Measurements from ENCODE around the gene LARP6. TPM values are rescaled to one million over a fixed set of nuclear protein-coding genes. Genes with fewer than 3 reads are reported as not detected.
A peak's percentile ranks its signal among the peaks of the same experiment; 100 is the strongest.
"Not testable (repeated sequence)": the region's sequence is repeated elsewhere in the genome, so short reads cannot be mapped to it uniquely, and the experiment has no call there.

Gene LARP6
- polyA plus RNA-seq, 2 of the 4 experiments (the other 2 are of a cell fraction) = 57.2 to 158 TPM

GRCh38 chr15:70810916-70811578 is 42.9 kb downstream of the LARP6 start:
- WGBS (ENCODE audit: missing lambda C conversion rate) = 87% methylated on average over 9 of the region's 9 CpGs
- POLR2A ChIA-PET = interaction anchor here (0.6 to 0.8 kb wide), 2 partner anchors 49 to 120 kb away, joined by 3 to 4 read pairs; no protein-coding TSS in a partner anchor

GRCh38 chr15:70806992-70807712 is 46.8 kb downstream of the LARP6 start:
- TF ChIP-seq HOXB5 (CRISPR knock-in tag; IDR thresholded peaks at IDR 0.05) (no peak), MAZ (IDR thresholded peaks at IDR 0.05; ENCODE audit: borderline replicate concordance, low read depth, low read length) (no peak), EP300 (IDR thresholded peaks at IDR 0.05) (no peak), ELK1 (IDR thresholded peaks at IDR 0.05; ENCODE audit: low read depth, low read length) (no peak), GATA3 (IDR thresholded peaks at IDR 0.05; ENCODE audit: borderline replicate concordance) (no peak), ZNF302 (CRISPR knock-in tag; IDR thresholded peaks at IDR 0.05) (no peak), CEBPB (IDR thresholded peaks at IDR 0.05) (no peak), TFCP2L1 (CRISPR knock-in tag; IDR thresholded peaks at IDR 0.05) (no peak), BCL3 (IDR thresholded peaks at IDR 0.05) (no peak), RNF2 (IDR thresholded peaks at IDR 0.05; ENCODE audit: borderline replicate concordance, low read depth) (no peak), HOXB13 (CRISPR knock-in tag; IDR thresholded peaks at IDR 0.05; ENCODE audit: low read depth) (no peak), KDM1A (IDR thresholded peaks at IDR 0.05; ENCODE audit: low read depth) (no peak), KDM5A (IDR thresholded peaks at IDR 0.05) (no peak), EHF (CRISPR knock-in tag; IDR thresholded peaks at IDR 0.05) (no peak), RAD21 (conservative IDR thresholded peaks at IDR 0.05 in 1 of 2, IDR thresholded peaks at IDR 0.05 in 1 of 2) (no peak), MAX (IDR thresholded peaks at IDR 0.05) (no peak), NPAS2 (CRISPR knock-in tag; IDR thresholded peaks at IDR 0.05; ENCODE audit: borderline replicate concordance) (no peak)
- no peak for FAIRE-seq

More at GRCh38 chr15:70810916-70811578, 42.9 kb downstream of the LARP6 start:
- CTCF ChIA-PET = interaction anchor here (0.7 to 8.4 kb wide), 45 partner anchors 13 to 629 kb away, joined by 3 to 274 read pairs (median 17); partner anchors contain the start of genes LARP6 and UACA
- peak overlapping the region; percentile 53 to 76; a peak in 4 of 6 replicates for H3K27ac ChIP-seq
- no peak for DNase-seq (ENCODE audit: low read depth in 1 of 2, low spot score in 1 of 2)
- H3K4me3 ChIP-seq = no peak overlapping the region
- H3K4me1 ChIP-seq = peaks cover 26% of the 10 kb centered on the region
- FAIRE-seq = no peak
- no peak overlapping the region; the same call in 2 of the 3 replicates for H3K4me2 ChIP-seq
- no peak for TF ChIP-seq RNF2 (IDR thresholded peaks at IDR 0.05; ENCODE audit: borderline replicate concordance, low read depth)
- no peak for TF ChIP-seq SMC3 (IDR thresholded peaks at IDR 0.05)
- no peak for TF ChIP-seq RARB (CRISPR knock-in tag; IDR thresholded peaks at IDR 0.05)
- TF ChIP-seq KDM1A (IDR thresholded peaks at IDR 0.05; ENCODE audit: low read depth) = no peak
- no peak for TF ChIP-seq EHF (CRISPR knock-in tag; IDR thresholded peaks at IDR 0.05)
- TF ChIP-seq CHD2 (IDR thresholded peaks at IDR 0.05; ENCODE audit: low read length, partially characterized antibody) = no peak
- TF ChIP-seq TP53 (CRISPR knock-in tag; IDR thresholded peaks at IDR 0.05) = no peak
- no peak for TF ChIP-seq JUNB (IDR thresholded peaks at IDR 0.05)
- no peak for TF ChIP-seq NR3C1 (IDR thresholded peaks at IDR 0.05)
- no peak for TF ChIP-seq POLR2A (IDR thresholded peaks at IDR 0.05; ENCODE audit: low read length)
- no peak for TF ChIP-seq ATOH8 (CRISPR knock-in tag; IDR thresholded peaks at IDR 0.05; ENCODE audit: low read depth)
- TF ChIP-seq TFCP2L1 (CRISPR knock-in tag; IDR thresholded peaks at IDR 0.05) = no peak
- no peaks in the 10 kb centered on the region for H3K9me3 ChIP-seq
- ATAC-seq = peak; percentile 51 to 62; a peak in 4 of 6 replicates

GRCh38 chr15:70804388-70804787 is 49.6 kb downstream of the LARP6 start:
- ATAC-seq; FAIRE-seq; H3K4me3 ChIP-seq; POLR2A ChIA-PET; H3K9me3 ChIP-seq; DNase-seq (ENCODE audit: low read depth in 1 of 2, low spot score in 1 of 2); H3K27ac ChIP-seq; H3K4me2 ChIP-seq: not testable (repeated sequence)
- 92% methylated on average over 9 of the region's 9 CpGs for WGBS (ENCODE audit: missing lambda C conversion rate)
- CTCF ChIA-PET = interaction anchor here (1.1 kb wide), 1 partner anchor 11 kb away, joined by 3 read pairs; no protein-coding TSS in a partner anchor
- peaks cover 27% of the 10 kb centered on the region for H3K4me1 ChIP-seq

More at GRCh38 chr15:70806992-70807712, 46.8 kb downstream of the LARP6 start:
- Histone ChIP-seq H3K27ac (peak overlapping the region in 1 of 2 experiments; percentile 41; a peak in 3 of 6 replicates), H3K9me3 (no peaks in the 10 kb centered on the region), H3K4me1 (peaks cover 22% of the 10 kb centered on the region), H3K4me2 (no peak overlapping the region), H3K4me3 (no peak overlapping the region)
- no peak for DNase-seq (ENCODE audit: low read depth in 1 of 2, low spot score in 1 of 2)
- CTCF ChIA-PET = interaction anchor here (0.7 to 3.0 kb wide), 10 partner anchors 10 to 127 kb away, joined by 3 to 11 read pairs (median 3); no protein-coding TSS in a partner anchor
- POLR2A ChIA-PET = no interaction called here
- no peak for ATAC-seq
- 91% methylated on average over 9 of the region's 9 CpGs for WGBS (ENCODE audit: missing lambda C conversion rate)
